ENCODE measurements around the gene CELF5. TPM values are rescaled to one million over a fixed set of nuclear protein-coding genes. Genes with fewer than 3 reads are reported as not detected.

Gene CELF5
- 0.18 TPM for total RNA-seq

DNA sequence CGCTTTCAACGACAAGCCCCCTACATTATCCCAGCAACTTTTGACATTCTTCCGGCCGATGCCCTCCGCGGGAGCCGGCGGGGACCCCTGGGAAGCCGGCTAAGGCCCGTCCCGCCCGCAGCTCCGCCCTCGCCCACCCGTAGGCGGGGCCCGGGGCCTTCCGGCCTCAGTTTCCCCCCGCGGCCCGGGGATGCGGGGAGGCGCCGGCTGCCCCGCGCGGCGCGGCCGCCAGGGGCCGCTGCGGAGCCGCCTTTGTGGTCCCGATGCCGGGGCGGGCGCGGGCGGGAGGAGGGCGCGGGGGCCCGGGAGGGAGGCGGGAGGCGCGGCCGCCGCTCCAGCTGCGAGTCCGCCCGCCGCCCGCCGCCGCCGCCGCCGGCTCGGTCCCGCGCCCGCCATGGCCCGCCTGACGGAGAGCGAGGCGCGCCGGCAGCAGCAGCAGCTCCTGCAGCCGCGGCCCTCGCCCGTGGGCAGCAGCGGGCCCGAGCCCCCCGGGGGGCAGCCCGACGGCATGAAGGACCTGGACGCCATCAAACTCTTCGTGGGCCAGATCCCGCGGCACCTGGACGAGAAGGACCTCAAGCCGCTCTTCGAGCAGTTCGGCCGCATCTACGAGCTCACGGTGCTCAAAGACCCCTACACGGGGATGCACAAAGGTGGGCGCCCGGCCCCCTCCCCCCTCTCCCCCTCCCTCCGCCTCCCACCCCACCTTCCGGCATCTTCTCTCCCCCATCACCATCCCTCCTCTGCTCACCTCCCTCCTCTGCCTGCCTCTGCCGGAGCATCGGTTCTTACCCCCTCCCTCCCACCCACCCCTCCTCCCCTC lies at the start of gene CELF5:
TSS of gene CELF5 (plus strand) at position 316 of the 823 bp plus-strand sequence. CDS start at position 395, 79 bp downstream.
- intact Hi-C loops (cut with DNase I), result no loop called here

DNA sequence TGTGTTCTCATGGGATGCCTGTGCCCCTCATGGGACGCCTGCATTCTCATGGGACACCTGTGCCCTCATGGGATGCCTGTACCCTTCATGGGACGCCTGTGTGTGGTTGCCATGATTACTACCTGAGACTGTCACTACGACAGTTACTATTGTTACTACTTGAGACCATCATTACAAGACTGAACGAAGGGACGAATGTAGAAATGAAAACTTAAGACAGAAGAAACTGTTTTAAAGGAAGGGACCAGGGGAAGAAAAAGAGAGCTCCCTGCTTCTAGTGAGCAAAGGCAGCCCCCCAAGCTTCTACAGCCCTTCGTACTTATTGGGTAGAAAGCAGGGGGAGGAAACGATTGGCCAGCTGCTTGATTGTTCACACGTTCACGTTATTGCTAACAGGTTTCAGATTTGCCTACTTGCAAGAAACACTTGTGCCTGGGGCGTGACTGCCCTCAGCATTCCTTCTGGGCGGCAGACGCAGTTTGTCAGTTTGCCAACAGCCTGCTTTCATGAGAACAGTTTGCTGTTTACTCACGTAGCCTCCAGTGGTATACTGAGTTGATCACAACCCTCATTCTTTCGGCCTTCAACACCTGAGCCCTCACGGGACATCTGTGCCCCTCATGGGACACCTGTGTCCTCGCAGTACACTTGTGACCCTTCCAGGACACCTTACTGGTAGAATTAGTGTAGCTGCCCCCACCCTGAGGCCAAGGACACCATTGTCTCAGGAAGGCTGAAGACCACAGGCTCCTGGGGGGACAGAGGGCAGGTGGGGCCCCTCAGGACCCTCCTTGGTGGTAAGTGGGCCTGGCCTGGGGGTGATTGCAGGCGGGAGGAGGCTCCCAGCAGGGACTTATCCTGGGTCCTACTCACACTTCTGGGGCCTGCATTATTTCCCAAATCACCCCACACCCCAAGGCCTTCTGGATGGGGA lies 48.4 kb upstream of the CELF5 start:
- no peak for DNase-seq (ENCODE audit: low spot score)
- ATAC-seq, result peak; percentile 33
- intact Hi-C loops (cut with DNase I), result no loop called here

More for the DNA sequence above, at the start of gene CELF5:
- no peak for ATAC-seq
- DNase-seq (ENCODE audit: low spot score), result no peak

- DNase-seq (ENCODE audit: low spot score), result peak; percentile 55
- intact Hi-C loops (cut with DNase I), result no loop called here
- peak; percentile 34 for ATAC-seq
These were observed 47.6 kb upstream of the CELF5 start for GRCh38 chr19:3176715-3177501.

DNA sequence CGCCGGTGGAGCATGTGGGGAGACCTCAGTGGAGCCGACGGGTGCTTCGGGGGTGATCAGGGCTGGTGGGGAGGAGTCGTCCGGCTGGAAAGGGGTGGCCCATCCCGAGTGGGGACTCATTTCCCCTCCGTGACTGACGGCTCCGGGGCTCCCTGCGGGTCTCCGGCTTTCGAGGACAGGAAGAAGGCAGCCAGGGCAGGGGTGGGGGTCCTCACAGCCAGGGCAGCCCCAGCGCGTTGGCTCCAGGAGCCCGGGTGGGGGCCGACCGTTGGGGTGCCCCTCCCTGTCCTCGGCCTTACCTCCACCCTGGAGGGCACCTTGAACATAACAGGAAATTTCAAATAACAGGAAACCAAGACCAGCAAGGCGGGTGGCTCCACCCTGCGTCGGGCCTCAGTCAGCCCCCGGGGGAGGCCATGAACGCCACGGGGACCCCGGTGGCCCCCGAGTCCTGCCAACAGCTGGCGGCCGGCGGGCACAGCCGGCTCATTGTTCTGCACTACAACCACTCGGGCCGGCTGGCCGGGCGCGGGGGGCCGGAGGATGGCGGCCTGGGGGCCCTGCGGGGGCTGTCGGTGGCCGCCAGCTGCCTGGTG lies 46.0 kb upstream of the CELF5 start, which contains the start of gene S1PR4:
TSS of gene S1PR4 (plus strand) at position 393 of the 596 bp plus-strand sequence. CDS start at position 417, 24 bp downstream.
- DNase-seq (ENCODE audit: low spot score), result peak; percentile 62
- ATAC-seq, result no peak
- intact Hi-C loops (cut with DNase I), result no loop called here

- intact Hi-C loops (cut with DNase I), result no loop called here
- ATAC-seq (no peak), DNase-seq (ENCODE audit: low spot score) (peak; percentile 54)
These were observed 45.3 kb upstream of the CELF5 start for GRCh38 chr19:3178973-3179738.

GRCh38 chr19:3179739-3180293 lies 44.6 kb upstream of the CELF5 start:
- DNase-seq (ENCODE audit: low spot score) (peak; percentile 53), ATAC-seq (no peak)
- intact Hi-C loops (cut with DNase I), result no loop called here

DNA sequence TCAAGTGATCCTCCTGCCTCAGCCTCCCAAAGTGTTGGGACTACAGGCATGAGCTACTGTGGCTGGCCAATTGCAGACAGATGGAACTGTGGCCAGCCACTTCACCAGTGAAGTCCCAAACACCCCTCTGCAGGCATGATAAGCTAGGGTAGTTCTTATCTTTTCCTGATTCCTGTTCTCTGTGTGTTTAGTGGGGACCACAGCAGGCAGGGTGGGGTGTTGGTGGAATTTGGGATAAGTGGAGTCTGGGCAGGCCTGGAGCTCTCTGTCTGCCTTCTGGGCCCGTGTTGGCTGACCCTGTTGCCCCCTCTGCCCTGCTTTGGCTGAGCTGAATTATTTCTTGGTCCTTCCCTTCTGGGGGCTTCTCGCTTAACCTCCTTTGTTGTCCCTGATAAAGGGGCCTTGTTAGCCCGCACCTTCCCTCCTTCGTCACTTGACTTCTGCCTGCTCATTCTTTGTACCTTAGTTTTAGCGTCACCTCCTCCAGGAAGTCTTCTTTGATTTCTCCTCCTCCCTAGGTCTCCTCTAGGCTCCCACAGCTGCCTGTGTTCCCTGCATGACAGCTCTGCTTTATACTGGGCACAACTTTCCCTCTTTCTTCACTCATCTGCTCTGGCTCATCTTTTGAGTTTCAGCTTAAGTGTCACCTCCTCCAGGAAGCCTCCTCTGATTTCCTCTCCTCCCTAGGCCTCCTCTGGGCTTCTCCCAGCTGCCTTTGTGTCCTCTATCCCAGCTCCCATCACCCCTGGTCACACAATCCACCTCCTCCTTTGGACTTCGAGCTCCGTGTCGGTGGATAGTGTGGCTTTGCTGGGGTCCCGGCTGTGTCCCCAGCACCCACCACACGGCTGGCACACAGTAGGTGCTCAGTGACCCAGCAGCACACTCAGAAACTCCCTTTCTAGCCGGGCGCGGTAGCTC lies 40.5 kb upstream of the CELF5 start:
- DNase-seq (ENCODE audit: low spot score) (no peak), ATAC-seq (no peak)
- intact Hi-C loops (cut with DNase I), result no loop called here

DNA sequence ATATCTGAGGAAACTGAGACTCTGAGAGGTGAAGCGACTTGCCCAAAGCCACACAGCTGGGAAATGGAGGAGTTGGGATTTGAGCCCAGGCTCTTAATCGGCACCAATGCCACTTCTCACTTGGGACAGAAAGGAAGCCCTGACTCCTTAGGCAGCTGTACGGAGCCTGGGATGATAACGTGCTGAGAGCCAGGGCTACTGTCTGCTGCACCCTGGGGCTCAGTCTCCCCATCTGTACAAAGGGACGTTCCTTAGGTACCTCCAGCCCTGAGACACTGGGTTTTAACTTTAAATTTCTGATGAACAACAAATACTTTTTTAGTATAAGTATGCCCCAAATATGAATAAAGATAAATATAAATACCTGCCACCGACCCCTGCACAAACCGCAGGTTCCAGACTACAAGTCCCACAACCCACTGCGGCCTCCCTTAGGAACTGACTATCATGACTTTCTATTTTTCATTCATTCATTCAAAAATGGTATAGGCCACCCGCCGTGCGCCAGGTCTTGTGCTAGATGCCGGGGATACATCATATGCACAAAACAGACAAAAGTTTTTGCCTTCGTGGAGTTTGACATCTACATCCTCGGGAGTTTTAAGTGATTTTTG lies 39.5 kb upstream of the CELF5 start:
- intact Hi-C loops (cut with DNase I), result no loop called here
- peak; percentile 84 for DNase-seq (ENCODE audit: low spot score)

DNA sequence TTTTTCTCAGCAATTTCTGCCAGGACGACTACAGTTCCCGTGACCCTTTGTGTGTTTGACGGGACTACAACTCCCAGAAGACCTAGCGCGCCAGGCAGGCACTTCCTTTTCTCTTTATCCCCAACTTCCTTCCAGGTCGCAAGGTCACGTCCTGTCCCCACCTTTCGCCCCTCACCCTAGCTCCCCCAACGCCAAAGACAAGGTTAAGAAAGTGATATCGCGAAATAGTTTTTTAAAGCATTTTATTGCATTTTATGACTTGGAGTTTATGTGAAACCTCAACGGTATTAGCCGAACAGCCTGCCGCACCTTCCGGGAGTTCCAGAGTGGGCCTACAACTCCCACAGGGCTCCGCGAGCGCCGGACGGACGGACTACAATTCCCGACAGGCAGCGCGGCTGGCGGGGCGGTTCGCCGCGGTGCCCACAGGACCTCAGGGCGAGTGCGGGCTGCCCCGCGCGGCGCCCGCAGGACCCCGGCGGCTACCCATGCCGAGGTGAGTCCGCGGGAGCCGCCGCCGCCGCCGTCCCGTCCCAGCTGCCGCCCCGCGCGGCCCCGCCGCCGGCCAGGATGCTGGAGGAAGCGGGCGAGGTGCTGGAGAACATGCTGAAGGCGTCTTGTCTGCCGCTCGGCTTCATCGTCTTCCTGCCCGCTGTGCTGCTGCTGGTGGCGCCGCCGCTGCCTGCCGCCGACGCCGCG lies 38.9 kb upstream of the CELF5 start, which contains the start of gene NCLN:
TSS of gene NCLN (plus strand) at position 470 of the 699 bp plus-strand sequence. CDS start at position 571, 101 bp downstream.
- intact Hi-C loops (cut with DNase I), result no loop called here
- ATAC-seq (peak; percentile 98), DNase-seq (ENCODE audit: low spot score) (peak; percentile 96)

More for the DNA sequence above, 39.5 kb upstream of the CELF5 start:
- ATAC-seq, result peak; percentile 79

DNA sequence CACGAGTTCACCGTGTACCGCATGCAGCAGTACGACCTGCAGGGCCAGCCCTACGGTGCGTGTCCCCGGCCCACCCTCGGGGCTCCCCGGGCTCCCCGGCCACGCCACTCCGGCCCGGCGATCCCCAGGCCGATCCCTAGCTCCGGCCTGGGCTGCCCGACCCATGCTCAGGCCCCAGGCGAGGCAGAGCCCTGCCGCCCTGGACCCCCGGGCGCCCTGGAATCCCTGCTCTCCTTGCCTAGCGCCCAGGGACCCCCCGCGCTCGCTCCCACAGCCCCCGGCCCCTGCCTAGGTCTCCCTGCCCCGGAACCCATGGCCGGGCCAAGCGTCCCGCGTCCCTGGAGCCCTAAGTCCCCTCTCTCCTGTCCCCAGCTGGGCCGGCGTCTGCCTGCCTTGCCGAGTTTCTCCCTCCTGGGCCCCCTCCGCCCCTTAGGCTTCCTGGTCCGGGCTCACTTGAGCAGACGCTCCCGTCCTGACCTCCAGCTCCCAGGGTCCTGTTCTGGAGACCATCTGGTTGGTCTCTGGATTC lies 38.2 kb upstream of the CELF5 start:
- intact Hi-C loops (cut with DNase I), result no loop called here
- DNase-seq (ENCODE audit: low spot score) (no peak), ATAC-seq (no peak)

- DNase-seq (ENCODE audit: low spot score) (no peak), ATAC-seq (no peak)
- intact Hi-C loops (cut with DNase I), result no loop called here
These were observed 37.4 kb upstream of the CELF5 start for GRCh38 chr19:3186891-3187661.

GRCh38 chr19:3187662-3188511 lies 36.6 kb upstream of the CELF5 start:
- intact Hi-C loops (cut with DNase I), result no loop called here
- no peak for ATAC-seq

More at GRCh38 chr19:3187662-3188511, 36.6 kb upstream of the CELF5 start:
- no peak for DNase-seq (ENCODE audit: low spot score)
